ENCODE measurements around the gene RUNX2.
"Not testable (repeated sequence)": the region's sequence is repeated elsewhere in the genome, so short reads cannot be mapped to it uniquely, and the experiment has no call there.

The RUNX2 gene

DNA sequence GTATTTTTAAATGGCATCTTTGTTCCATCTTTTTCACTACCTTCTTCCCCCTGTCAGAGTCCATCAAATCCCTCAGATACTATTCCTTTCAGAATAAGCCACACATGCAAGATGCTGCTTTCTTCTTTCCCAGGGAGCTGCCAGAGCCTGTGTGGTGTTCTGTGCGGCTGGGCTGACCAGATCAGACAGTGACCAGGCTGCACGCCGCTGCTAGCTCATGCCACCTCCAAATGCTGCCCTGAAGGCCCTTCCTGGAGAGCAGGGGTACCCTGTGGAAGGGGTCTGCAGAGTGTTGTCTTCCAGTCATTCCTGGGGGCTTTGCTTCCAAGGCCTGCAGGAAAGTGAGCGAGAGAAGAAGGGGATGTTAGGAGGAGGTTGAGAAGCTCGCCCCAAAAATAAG, 228.7 kb downstream of the RUNX2 start:
- DNase-seq (ENCODE audit: low spot score): no peak

DNA sequence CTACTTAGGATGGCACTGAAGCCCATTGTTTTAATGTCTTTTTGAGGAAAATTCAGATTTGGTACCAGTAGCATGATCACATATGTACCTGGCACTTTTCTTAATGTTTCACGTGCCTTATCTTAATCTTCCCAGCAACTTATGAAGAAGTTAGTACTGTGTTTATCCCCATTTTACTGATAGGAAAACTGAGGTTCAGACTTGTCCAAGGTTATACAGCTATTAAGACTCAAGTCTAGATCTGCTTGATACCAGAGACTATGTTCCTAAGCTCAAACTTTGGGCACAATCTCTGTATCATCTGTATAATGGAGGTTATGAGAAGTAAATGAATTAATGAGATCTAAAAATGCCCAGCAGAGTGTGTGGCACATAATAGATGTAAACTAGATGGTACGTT, 229.3 kb downstream of the RUNX2 start:
- no peak for DNase-seq (ENCODE audit: low spot score)

DNA sequence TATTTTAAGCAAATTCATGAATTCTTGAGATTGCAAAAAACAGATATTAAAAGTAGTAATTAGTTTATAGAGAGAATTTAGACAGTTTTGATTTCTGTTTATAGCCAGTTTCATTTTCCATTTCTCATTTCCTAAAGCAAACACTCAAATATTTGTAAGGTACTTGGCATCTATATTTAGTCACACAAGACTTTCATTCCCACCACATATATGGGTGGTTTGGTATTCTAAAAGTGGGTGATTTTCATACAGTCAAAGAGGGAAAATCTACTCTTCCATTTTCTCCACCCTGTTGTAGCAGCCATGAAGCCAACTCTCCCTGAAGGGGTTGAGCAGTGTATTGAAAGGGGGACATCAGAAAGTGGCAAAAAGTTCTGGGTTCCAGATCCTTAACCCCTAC, 230.7 kb downstream of the RUNX2 start:
- DNase-seq (ENCODE audit: low spot score): no peak

DNA sequence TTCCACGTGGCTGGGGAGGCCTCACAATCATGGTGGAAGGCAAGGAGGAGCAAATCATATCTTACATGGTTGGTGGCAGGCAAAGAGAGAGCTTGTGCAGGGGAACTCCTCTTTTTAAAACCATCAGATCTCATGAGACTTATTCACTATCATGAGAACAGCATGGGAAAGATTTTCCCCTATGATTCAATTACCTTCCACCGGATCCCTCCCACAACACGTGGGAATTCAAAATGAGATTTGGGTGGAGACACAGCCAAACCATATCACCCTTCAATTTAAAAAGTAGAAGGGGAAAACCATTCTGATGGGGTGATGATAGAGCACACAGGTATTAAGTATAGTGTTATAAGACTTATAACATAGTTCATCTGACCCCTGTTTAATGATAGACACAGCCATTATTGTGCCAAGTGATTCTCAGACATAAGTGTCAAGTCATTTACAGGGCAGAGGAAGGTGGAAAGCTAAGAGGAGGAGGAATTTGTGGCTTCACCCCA, 232.2 kb downstream of the RUNX2 start:
- not testable (repeated sequence) for DNase-seq (ENCODE audit: low spot score)

DNA sequence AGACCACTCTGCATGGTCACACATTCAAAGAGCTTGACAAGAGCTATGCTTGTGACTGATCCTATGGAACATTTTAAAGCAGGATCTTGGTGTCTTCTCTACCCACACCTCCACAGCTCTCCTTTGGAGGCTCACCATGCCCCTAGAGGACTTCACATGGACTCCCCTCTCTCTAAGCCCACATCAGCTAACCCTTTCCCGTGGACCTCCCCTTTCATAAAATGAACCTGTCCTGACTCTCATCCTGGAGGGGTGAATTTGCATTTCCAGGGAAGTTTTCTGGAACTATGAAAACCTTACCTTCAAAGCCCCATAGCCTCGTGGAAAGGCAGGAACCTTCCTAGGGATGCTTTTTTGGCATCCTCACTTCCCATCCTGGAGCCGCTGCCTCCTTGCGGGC, 234.0 kb downstream of the RUNX2 start:
- DNase-seq (ENCODE audit: low spot score): no peak

DNA sequence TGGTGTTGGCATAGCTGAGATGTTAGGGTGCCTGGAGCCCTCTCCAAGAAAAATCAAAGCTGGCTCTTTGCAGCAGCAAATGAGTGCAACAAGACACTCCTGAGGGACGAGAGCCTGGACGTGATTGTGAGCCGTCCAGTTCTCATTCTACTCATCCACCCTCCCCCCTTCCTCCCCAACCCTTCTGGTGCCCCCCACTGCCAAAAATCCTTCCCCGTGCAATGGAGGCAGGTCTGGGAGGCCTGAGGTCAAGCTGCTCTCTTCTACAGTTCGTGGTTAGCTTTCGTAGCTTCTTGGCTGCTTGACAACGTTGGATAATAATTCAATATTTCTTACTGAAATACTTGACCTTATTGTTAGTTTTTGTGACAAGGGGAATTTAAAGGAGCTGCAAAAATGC, 234.9 kb downstream of the RUNX2 start:
- no peak for DNase-seq (ENCODE audit: low spot score)

DNA sequence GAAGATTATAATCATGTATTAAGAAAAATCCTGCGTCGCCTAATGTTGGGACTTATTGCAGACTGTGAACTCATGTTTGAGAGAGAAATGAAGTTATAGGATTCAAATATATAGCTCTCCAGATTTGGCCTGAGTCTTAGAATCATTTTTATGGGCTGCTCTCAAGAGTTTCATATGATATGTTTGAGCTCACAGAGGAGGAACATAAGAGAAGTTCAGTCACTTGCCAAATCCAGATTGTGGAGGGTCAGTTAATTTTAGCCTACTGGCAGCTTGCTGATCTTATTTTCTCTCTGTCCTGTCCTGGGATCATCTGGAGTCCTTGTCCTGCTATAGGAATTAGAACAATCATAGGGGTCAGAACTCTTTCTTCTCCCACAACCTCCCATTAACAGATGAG, 235.7 kb downstream of the RUNX2 start:
- no peak for DNase-seq (ENCODE audit: low spot score)

DNA sequence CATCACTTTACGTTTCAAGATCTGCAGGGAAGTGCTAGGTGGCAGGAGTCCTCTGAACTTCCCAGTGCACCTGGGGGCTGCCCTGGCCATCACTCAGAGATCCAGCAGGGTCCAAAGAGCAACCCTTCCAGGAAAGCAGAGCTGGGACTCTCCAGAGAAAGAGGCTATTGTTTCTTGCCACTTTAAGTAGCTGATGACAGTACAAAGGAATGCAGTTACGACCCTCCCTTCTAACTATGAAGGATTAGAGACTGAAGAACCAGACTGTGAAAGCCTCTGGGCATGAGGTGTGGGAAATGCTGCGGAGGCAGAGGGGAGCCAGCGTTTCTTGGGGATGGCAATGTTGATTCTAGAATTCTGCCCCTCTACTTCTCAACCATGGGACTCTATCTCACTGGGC, 238.8 kb downstream of the RUNX2 start:
- no peak for DNase-seq (ENCODE audit: low spot score)

DNA sequence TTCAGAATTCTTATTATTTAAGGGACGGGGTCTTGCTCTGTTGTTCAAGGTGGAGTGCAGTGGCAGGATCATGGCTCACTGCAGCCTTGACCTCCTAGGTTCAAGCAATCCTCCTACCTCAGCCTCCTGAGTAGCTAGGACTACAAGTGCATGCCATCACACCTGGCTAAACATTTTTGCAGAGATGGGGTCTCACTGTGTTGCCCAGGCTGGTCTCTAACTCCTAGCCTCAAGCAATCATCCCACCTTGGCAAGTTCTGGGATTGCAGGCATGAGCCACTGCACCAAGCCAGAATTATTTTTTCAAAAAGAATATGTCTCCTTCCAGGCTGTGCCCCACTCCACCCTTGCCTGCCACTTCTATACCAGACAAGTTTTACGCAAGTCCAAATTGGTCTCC, 239.7 kb downstream of the RUNX2 start:
- DNase-seq (ENCODE audit: low spot score): no peak

DNA sequence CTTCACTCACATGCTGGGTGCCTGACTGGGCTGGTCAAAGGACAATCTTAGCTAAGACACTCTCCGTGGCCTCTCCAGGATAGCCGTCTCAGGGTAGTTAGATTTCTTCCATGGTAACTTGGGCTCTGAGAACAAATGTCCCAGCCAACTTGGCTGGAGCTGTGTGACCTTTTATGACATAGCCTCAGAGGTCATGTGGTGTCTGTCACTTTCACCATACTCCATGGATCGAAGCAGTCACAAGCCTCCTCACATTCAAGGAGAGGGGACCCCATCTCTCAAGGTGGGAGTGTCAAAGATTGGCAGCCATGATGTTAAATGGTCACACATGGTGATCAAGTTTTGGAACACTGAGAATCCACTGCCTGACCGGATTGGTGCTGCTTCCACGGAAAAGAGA, 240.5 kb downstream of the RUNX2 start:
- no peak for DNase-seq (ENCODE audit: low spot score)

DNA sequence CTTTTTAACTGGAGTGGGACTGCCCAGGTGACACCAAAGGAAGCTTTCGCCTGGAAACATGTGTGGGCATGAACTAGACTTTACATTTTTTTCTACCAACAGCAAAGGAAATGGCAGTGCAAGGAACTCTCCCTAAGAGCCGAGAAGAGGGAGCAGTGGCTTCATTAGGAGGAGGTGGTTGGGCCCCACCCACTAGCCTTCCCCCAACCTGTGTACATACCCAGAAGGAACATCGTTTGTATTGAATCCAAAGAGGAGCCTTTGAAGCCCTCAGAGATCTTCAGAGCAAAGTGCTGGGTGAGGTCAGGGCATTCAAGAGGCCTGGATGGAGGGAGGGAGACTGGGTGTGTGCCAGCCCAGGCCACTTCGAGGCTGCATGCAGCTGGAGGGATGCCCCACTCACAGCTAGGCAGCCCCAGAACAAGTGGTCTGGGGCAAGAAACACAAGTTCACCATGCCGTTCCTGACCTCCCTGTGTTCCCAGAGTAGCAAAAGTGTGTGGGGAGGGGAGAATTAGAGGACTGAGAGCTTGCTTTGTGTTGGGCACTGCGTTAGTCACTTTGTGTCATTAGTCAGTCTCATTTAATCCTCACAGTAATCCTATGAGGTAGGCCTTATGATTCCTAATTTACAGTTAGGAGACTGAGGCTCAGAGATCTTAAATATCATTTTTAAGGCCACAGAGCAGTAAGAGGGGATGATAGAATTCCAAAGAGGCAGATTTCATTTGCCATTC, 241.2 kb downstream of the RUNX2 start:
- no peak for DNase-seq (ENCODE audit: low spot score)

DNA sequence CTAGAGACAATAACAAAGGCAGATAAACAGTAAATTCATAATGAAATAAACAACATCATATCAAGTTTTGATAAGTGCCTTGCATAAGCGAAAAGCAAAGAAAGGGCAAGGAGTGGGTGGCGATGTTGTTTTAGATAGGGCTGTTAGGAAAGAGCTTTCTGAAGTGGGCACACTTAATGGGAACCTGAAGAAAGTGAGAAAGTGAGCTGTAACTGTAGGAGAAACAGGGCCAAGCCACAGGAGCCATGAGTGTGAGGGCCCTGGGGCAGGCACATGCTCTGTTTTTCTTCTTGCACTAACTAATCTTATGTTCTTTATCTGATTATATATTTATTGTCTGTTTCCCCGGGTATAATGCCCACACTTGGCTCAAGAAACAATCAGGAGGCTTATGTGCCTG, 243.0 kb downstream of the RUNX2 start:
- no peak for DNase-seq (ENCODE audit: low spot score)

DNA sequence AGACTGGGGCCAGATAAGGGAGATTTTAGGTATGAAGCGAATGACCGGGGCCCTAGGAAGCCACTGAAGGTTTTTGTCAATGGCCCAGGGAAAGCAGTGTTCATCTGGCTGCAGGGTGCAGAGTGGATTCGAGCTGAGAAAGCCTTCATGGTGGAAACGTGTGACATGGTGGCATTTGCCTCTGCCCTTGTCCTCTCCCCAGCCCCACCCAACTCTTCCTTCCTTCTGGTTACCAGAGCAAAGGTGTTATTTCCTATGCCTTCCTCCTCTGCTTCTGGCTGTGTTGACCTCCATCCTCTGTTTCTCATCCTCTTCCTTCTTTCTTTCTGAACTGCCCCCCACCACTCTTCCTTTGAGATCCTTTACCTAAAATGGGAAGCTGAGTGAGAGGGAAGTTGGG, 244.7 kb downstream of the RUNX2 start:
- DNase-seq (ENCODE audit: low spot score): no peak

DNA sequence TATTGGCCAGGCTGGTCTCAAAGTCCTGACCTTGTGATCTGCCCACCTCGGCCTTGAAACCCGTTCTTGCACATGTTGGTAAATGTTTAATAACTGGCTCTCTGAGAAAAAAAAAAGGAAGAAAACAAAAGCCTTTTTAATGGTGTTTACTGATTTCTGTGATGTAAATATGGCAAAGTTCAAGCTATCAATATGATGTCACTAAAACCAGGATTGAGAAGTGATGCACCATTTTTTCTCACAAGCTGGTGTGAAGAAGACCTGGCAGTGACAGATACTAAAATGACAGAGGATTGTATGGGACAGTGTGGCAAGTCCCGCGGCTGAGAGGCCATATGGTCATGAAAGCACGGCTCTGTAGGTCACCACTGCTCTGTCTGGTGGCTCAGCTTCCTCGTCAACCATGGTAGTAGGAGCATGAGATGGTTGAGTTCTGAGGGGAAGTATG, 245.9 kb downstream of the RUNX2 start:
- no peak for DNase-seq (ENCODE audit: low spot score)

DNA sequence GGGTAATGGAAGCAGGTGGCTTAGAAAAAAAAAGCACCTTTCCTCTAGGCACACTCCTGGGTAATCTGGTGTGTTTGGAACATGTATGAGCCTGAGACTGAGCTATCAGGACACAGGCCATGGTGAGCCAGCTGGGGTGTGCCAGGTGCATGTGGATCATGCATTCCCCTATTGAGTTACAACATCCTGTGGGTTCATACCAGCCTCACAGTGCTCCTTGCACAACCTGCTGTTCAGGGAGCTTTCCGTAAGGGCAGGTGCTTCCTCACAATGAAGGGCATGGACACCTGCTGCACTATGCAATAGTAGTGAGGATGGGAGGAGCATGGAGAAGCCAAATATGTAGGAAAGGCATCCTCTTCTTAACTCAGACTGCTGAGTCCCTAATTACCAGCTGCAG, 246.8 kb downstream of the RUNX2 start:
- DNase-seq (ENCODE audit: low spot score): no peak

DNA sequence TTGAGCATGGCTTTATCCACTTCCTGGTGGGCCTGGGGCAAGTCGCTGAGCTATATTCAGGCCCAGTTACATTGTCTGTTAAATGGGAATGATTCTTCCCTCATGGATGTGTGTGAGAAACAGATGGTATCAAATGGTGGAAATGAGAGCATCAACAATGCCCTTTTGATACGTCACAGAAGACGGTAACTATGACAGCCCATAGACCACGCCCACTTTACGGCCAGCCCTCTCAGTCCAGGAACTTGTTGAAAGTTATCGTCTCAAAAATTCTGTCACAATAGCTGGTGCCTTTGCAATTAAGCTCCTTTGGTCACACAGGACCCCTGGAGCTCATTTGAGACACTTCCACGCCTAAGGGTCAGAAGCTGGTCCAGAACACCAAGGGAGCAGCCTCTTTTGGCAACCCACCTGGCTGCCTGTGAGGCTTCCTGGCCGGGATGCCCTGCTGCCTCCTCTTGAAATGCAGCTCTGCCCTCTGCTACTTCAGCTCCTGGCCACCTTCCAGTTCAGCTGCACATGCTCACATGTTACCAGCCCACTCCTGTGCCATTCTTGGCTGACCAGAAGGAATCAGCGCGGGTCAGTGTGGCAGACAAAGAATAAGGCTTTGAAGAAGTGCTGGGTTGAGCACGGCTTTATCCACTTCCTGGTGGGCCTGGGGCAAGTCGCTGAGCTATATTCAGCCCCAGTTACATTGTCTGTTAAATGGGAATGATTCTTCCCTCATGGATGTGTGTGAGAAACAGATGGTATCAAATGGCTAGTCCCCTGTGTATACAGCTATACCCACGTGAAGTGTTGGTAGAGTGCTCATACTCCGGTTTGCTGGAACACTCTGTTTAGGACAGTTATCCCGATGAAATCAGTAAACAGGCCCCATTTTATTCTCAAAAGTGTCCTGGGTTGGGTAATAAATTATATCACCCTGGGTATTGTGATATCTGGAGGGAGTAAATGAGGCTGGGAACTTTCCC, 248.8 kb downstream of the RUNX2 start:
- DNase-seq (ENCODE audit: low spot score): no peak

DNA sequence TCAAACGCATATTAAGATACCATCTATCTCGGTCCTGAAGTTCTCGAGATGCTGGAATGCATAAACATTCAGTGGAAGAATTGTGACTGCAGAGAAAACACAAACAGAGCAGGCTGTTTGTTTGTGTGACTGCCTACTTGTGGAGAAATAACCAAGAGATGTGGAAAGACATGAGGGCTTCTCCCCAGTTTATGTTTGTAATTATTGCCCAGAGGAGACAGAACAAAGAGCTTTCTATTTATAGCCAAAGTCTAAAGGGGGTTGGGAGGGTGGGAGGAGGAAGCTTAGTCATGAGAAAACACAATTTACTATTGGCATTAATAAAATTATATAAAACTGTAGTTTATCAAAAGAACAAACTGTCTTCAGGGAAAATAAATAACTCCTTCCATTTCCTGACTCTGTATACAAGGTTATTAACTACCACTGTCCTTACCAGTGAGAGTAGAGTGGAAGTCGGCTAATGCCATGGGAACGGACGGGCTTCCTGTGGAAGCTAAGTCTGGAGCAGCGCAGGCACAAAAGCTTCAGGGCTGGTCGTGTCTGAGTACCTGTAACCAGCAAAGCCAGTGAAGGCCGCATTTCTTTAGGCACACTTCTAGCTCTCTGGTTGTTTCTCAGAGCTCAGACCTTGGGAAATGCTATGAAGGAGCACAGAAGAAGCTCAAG, 249.8 kb downstream of the RUNX2 start:
- DNase-seq (ENCODE audit: low spot score): no peak

DNA sequence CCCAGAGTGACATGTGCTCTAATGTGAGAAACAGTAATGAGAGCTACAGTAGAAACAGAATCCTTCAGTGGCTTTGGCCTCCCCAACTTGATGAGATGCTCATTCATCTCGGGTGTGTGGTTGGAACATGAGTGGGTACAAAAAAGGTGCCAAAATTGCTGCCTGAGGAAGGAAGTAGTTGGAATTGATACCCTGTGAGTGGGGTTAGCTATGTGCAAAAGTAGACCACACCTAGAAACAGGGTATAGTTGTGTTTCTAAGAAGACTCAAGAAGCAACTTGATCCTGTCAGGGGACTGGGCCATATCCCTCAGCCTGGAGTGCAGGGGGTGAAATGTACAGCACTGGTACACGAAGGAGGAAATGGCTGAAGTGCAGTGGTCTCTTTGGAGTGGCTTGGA, 256.0 kb downstream of the RUNX2 start:
- no peak for DNase-seq (ENCODE audit: low spot score)

DNA sequence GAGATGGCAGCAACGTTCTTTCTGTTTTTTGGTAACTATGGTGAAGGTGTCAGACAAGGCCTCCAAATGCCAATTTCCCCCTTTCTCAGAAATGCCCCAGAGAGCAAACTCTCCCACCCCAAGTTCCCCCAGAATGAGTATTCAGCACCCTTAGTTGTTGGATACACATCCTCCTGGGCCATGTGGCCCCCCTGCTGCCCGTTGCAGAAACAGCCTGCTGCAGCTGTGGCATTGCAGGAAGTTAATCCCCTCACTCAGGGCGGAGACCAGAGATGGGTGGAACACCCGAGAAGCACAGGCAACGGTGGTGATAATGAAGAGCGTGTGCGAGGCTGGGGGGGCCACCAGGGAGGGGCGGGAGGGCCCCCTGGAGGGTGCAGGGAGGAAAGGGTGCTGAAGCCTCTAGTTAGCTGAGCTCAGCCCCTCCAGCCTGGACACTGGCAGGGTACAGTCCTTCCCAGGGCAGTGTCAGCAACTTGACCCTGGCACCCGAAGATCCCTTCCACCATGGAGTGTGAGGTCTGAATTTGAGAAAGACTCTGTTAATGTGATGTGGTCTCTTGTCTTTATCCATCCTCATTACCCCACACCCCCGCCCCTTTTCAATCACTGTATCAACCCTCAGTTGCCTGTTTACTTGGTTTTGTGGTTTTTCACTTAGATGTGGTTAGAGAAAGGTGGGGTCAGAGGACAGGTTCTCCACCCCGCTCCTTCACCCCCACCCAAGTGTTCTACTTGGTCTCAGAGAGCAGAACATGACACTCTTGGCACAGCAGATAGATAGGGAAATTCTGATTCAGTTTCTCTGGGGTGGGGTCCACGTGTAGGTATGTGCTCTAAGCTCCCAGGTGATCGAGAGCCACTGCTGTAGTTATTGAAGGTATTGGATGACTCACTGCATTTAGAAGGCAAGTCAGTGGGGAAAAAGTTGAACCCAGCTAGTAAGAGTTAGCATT, 258.4 kb downstream of the RUNX2 start:
- DNase-seq (ENCODE audit: low spot score): no peak

DNA sequence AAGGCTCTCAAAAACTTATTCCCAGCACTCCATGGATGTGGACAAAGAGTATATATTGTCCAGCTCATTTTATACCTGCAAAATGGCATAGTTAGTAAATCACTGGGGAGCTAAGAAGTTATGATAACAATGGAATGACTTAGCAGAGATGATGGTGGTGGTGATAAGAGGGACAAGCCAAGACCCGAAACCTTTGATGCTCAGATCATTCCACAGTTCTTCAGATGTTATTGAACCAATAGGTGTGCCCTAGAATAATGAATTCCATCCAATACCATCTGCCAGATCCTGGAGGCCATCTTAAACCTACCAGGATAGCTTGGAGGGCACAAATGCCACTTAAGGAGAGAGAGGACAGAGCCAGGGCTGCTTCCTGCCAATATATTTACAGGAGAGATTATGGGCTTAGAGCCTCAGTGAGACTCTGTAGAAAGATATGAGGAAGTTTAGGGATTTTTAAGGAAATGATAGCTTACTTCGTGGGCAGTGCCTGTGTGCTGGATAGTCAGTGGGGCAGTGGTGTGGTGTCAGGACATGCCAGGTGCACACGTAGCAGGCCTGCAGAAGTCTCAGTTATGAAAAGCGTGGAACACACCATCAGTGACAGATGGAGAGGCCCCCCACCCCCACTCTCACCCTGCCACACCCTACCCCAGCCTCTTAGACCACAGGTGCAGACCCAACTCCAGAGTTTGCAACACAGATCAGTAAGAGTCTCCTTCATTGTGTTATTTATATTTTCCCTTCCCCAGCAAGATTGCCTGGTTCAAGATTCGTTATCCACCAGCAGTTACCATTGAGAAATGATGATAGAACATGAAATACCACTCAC, 259.3 kb downstream of the RUNX2 start:
- DNase-seq (ENCODE audit: low spot score): no peak
